AG04449 (cell line): ENCODE results near the gene JAZF1.

Experiments used
- CTCF ChIA-PET: fragments of 350-600 bp; formaldehyde crosslinking; extraction: SDS; loops from one replicate; lab custom pipeline; 2021; ENCODE audit warnings: antibody characterized with exemption; lab: Yijun Ruan, JAX
- POLR2A ChIA-PET: fragments of 400-600, 350-600 bp; formaldehyde crosslinking; extraction: SDS; loops from one replicate; lab custom pipeline; 2020; ENCODE audit warnings: antibody characterized with exemption, inconsistent platforms; lab: Yijun Ruan, JAX
- DNase-seq: peaks from one replicate; pipeline ENCODE4 v3.0.0-alpha.2; 2010; ENCODE audit warnings: low read depth, low spot score
- H3K4me3 ChIP-seq: 2 replicates; pipeline ENCODE4 v1.5.1; 2011; ENCODE audit warnings: low read depth, mild to moderate bottlenecking, control low read depth, low read length
- TF ChIP-seq, protein P1 (sequence below): IDR thresholded peaks from one replicate; pipeline ENCODE4 v1.5.1; 2011; ENCODE audit warnings: mild to moderate bottlenecking, moderate library complexity, low read length, control low read depth, inconsistent platforms; ENCODE audit not compliant: insufficient read depth; ENCODE audit errors: missing control alignments

JAZF1 gene

DNA sequence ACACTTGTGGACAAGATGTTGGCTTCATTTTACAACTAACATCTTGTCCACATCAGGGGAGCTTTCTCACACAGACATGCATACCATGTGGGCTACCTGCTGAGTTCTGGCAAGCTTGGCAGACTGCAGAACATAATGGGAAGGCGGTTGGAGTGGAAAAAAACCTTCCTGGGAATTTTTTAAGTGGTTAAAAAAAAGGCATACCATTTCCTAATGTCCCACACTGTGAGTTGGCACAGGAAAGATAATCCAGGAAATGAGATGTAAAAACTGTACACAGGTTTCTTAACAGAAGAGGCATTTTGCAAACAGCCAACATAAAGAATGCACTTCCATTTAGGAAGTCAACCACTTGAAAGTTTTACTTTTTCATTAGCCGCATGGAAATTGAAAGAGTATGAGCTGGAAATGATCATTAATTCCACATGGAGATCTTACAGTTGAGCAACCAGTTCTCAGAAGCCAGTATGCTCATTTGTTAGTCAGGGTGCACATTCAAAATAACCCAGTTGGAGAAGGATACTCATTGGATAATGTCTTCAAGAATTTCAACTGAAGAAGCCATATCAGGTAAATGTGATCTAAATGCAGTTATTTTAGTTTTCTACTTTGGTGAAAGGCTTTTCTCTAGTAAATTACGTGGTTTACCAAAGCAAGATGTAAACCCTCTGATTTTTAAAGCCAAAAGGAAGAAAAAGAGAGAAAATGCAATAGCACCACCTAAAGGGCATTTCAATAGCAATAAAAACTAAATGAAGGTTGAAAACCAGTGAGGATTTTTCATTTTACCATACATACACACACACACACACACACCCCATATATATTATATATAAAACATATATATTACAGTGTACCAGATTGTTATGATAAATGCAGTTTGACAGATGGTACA, 246.7 kb downstream of the JAZF1 start:
- ChIA-PET CTCF (interaction anchor here (0.8 to 1.9 kb wide), 3 partner anchors 9 to 156 kb away, joined by 3 to 12 read pairs (median 3); no protein-coding TSS in a partner anchor), POLR2A (no interaction called here)
- TF ChIP-seq, protein P1, sequence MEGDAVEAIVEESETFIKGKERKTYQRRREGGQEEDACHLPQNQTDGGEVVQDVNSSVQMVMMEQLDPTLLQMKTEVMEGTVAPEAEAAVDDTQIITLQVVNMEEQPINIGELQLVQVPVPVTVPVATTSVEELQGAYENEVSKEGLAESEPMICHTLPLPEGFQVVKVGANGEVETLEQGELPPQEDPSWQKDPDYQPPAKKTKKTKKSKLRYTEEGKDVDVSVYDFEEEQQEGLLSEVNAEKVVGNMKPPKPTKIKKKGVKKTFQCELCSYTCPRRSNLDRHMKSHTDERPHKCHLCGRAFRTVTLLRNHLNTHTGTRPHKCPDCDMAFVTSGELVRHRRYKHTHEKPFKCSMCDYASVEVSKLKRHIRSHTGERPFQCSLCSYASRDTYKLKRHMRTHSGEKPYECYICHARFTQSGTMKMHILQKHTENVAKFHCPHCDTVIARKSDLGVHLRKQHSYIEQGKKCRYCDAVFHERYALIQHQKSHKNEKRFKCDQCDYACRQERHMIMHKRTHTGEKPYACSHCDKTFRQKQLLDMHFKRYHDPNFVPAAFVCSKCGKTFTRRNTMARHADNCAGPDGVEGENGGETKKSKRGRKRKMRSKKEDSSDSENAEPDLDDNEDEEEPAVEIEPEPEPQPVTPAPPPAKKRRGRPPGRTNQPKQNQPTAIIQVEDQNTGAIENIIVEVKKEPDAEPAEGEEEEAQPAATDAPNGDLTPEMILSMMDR, result no peak

DNA sequence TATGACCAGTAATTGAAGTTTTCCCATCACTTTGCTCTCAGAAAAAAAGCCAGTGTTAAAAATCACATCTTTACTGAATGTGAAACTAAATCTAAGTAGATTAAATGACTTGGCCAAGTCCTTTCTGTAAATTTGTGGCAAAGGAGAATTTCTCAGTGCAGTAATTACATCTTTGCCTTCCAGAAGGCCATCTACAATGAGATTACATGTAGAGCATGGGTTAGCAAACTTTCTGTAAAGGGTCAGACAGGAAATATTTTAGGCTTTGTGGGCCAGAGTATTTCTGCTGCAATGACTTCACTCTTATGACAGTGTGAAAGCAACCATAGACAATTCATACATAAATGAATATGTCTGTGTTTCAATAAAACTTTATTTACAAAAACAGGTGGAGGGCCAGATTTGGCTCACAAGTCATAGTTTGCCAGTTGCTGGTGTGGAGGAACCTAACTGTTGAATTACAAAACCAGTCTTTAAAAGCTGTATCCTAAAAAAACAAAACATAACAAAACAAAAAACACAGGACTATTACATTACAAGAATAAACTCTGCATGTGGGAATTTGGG, 249.6 kb downstream of the JAZF1 start:
- CTCF ChIA-PET, result no interaction called here
- TF ChIP-seq, protein P1, result no peak
- POLR2A ChIA-PET, result no interaction called here
- DNase-seq, result no peak
- no peak overlapping the region for H3K4me3 ChIP-seq

More for the DNA sequence above, 246.7 kb downstream of the JAZF1 start:
- DNase-seq, result no peak
- no peak overlapping the region for H3K4me3 ChIP-seq

DNA sequence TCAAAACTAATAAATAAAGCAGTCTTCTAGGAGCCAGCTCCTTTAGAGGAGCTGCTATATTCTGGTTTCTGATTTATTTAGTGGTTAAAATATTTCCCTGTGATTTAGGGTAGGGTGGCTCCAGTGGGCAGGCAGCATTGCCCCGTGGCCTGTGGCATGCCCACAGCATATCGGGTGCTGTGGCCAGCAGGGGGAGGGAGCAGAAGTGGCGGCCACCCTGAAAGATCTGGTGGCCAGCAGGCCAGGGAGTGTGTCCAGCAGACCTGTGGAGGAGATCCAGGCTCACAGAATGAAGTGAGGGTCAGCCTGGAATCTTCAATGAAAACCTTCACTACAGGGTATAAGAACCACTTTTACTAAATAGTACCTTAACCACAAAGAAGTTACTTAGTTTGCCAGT, 251.5 kb downstream of the JAZF1 start:
- ChIA-PET CTCF (interaction anchor here (1.1 to 1.5 kb wide), 4 partner anchors 9 to 733 kb away, joined by 3 read pairs; no protein-coding TSS in a partner anchor), POLR2A (interaction anchor here (1.2 kb wide), 1 partner anchor 11 kb away, joined by 3 read pairs; no protein-coding TSS in a partner anchor)
- TF ChIP-seq, protein P1, result no peak
- H3K4me3 ChIP-seq, result no peak overlapping the region
- DNase-seq, result no peak

DNA sequence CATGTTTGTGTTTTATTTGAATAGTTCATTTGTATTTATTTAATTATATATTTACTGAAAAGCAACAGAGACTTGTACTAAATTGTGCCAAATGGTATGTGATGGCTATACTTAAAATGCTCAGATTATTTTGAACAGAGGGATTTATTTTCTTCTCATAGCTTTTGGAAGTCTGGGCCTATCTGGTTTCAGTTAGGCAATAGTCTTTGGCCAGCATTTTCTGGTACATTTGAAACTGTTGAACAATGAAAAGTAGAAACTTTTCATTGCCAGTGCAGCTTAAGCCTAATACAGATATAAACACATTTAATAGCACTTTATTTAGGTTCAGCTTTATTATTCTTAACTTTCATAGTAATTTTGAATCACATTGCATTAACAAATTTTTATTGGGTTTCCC, 252.6 kb downstream of the JAZF1 start:
- TF ChIP-seq, protein P1, result no peak
- no peak overlapping the region for H3K4me3 ChIP-seq
- DNase-seq, result no peak
- POLR2A ChIA-PET, result interaction anchor here (1.2 kb wide), 1 partner anchor 10 kb away, joined by 3 read pairs; no protein-coding TSS in a partner anchor
- CTCF ChIA-PET, result interaction anchor here (0.9 to 1.5 kb wide), 6 partner anchors 8 to 732 kb away, joined by 3 to 5 read pairs (median 3); no protein-coding TSS in a partner anchor

DNA sequence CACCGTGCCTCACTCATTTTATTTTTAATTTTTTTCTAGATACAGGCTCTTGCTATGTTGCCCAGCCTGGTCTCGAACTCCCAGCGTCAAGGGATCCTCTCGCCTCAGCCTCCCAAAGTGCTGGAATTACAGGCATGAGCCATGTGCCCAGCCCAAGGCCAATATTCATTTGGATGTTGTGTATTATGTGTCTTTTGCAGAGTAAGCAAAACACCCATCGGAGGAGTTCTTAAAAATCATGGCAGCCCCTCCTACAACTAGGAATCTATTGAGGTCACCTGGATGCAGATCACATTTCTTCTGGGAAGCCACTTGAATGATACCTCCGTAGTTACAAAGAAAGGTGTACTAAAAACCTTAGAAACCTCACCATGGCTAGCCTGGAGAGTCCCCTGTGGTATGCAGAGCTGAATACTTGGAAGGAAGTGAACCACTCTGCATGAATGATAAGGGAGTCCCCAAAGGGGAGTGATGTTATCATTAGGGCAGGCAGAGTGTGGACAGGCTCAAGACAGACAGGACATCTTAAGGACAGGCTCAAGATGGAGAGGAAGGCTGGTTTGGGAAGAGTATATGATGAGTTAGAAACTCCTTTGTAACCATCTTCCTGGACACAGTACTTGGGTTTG, 254.9 kb downstream of the JAZF1 start:
- CTCF ChIA-PET, result interaction anchor here (0.7 to 2.3 kb wide), 6 partner anchors 8 to 730 kb away, joined by 3 to 12 read pairs (median 5); no protein-coding TSS in a partner anchor
- H3K4me3 ChIP-seq, result no peak overlapping the region
- TF ChIP-seq, protein P1, result no peak
- DNase-seq, result no peak
- POLR2A ChIA-PET, result no interaction called here
